Mucosa of descending colon (tissue), 3 donors: ENCODE data around the gene ACAP2. TPM values are rescaled to one million over a fixed set of nuclear protein-coding genes. Genes with fewer than 3 reads are reported as not detected.
"Not testable (repeated sequence)": the region's sequence is repeated elsewhere in the genome, so short reads cannot be mapped to it uniquely, and the experiment has no call there.

Experiments
- ATAC-seq: fragments of 200-7000 bp; cut with Tn5 transposase; one replicate; pipeline ENCODE4 v1.9.1; 2020; ENCODE audit warnings: mild to moderate bottlenecking, moderate library complexity
- DNase-seq, 3 donors: peaks; one replicate each; pipeline ENCODE4 v3.0.0-alpha.2; 2020
- H3K36me3 ChIP-seq: fragments of 200-600 bp; one replicate; pipeline ENCODE4 v1.8.0; 2021; ENCODE audit warnings: low read depth, mild to moderate bottlenecking
- H3K4me1 ChIP-seq: fragments of 200-600 bp; one replicate; pipeline ENCODE4 v1.8.0; 2021; ENCODE audit warnings: low read depth, mild to moderate bottlenecking
- H3K4me3 ChIP-seq: fragments of 200-600 bp; one replicate; pipeline ENCODE4 v1.8.0; 2021; ENCODE audit warnings: mild to moderate bottlenecking
- H3K9me3 ChIP-seq: fragments of 200-600 bp; one replicate; pipeline ENCODE4 v1.8.0; 2021; ENCODE audit warnings: mild to moderate bottlenecking
- intact Hi-C, 2 donors: fragments of 100-400 bp; cut with DNase I in 1 of 2; cut with micrococcal nuclease in 1 of 2; formaldehyde crosslinking; loops; one replicate each; pipeline versions ENCODE4 v1.11.0 to v1.11.1; 2022; cut with DNase I, micrococcal nuclease
- long read RNA-seq, 2 donors: library from polyadenylated mRNA; unstranded; transcript quantifications; one replicate each; pipeline ENCODE4 v2.0.0, GENCODE V29; 2019 to 2021
- total RNA-seq, 3 donors: library from RNA; stranded (reverse); fragmentation: NEBNext Ultra II Directional in 2 of 3; extraction: Animal tissue kit (Norgen Biotek cat#: 25700) in 2 of 3; gene quantifications; one replicate each; pipeline versions ENCODE4 v1.2.1 to v1.2.4, GENCODE V29; 2021 to 2023
- TF ChIP-seq, protein P1 (sequence below): fragments of 200-600 bp; IDR thresholded peaks from one replicate; pipeline ENCODE4 v1.8.0; 2022; ENCODE audit warnings: antibody characterized with exemption, mild to moderate bottlenecking
- donor health status: DM: no; HTN: no; CAD: no; lungs with moderate emphysema.
- donor health status: DM: no; HTN: no; CAD: no.
- donor health status: DM: no; HTN: yes; CAD: no.

The ACAP2 gene, protein sequence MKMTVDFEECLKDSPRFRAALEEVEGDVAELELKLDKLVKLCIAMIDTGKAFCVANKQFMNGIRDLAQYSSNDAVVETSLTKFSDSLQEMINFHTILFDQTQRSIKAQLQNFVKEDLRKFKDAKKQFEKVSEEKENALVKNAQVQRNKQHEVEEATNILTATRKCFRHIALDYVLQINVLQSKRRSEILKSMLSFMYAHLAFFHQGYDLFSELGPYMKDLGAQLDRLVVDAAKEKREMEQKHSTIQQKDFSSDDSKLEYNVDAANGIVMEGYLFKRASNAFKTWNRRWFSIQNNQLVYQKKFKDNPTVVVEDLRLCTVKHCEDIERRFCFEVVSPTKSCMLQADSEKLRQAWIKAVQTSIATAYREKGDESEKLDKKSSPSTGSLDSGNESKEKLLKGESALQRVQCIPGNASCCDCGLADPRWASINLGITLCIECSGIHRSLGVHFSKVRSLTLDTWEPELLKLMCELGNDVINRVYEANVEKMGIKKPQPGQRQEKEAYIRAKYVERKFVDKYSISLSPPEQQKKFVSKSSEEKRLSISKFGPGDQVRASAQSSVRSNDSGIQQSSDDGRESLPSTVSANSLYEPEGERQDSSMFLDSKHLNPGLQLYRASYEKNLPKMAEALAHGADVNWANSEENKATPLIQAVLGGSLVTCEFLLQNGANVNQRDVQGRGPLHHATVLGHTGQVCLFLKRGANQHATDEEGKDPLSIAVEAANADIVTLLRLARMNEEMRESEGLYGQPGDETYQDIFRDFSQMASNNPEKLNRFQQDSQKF
- 10 to 100 TPM; 55.2 to 69.2 (median 69.2) TPM for total RNA-seq
- long read RNA-seq, donor 1, full-length matches to known transcripts, result 5 of 18 reads
- long read RNA-seq, donor 1, partial matches to known transcripts, result 9 of 18 reads
- long read RNA-seq, donor 1, other reads (novel, unspliced or antisense), result 4 of 18 reads
- long read RNA-seq, donor 2, full-length matches to known transcripts, result 5 of 59 reads
- long read RNA-seq, donor 2, partial matches to known transcripts, result 43 of 59 reads
- long read RNA-seq, donor 2, other reads (novel, unspliced or antisense), result 11 of 59 reads

DNA sequence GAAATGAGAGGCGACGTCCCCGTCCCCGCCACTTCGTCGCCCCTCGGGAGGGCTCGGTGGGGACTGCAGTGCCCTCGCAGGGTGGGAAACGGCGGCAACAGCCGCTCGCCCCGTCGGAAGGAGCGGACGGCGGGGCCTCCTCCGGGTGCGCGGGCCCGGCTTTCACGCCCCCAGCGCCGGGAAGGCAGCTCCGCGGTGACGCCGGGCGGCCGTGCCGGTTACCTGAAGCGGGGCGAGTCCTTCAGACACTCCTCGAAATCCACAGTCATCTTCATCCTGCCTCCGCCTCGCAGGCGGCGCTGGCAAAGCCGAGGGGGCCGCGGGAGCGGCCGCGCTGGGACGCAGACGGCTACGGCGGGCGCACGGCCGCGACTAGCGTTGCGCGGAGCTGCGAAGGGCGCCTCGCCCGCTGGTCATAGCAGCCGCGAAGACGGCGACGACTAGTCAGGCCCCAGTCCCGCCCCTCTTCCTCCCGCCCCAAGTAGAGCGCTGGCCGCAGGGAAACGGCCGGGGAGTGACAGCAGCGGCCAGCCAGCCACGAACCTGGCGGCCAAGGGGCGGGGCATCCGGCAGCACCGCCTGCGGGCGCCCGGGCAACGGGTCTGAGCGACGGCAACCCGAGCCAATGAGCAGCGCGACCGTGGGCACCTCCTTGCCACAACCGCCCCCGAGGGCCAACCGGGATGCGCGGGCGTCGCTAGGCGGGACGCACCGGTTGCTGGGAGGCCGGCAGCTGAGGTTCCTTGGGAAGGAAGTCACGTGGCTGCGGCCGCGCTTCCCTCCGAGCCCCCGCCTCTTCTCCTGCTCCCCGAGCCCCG, at the start of gene ACAP2:
Gene ACAP2 (minus strand): TSS at position 448 of the 818 bp plus-strand sequence. CDS start 173 bp downstream, at position 275.
- peak within 1 kb of the TSS; percentile 98 for H3K4me3 ChIP-seq
- H3K9me3 ChIP-seq, result no peaks in the 10 kb centered on the region
- H3K36me3 ChIP-seq, result no peaks in the 10 kb centered on the region
- peaks cover 21% of the 10 kb centered on the region for H3K4me1 ChIP-seq
- intact Hi-C loops, result no loop called here
- DNase-seq, result peak; percentile 99 to 100 (median 100)
- ATAC-seq, result peak; percentile 94
- TF ChIP-seq, protein P1, sequence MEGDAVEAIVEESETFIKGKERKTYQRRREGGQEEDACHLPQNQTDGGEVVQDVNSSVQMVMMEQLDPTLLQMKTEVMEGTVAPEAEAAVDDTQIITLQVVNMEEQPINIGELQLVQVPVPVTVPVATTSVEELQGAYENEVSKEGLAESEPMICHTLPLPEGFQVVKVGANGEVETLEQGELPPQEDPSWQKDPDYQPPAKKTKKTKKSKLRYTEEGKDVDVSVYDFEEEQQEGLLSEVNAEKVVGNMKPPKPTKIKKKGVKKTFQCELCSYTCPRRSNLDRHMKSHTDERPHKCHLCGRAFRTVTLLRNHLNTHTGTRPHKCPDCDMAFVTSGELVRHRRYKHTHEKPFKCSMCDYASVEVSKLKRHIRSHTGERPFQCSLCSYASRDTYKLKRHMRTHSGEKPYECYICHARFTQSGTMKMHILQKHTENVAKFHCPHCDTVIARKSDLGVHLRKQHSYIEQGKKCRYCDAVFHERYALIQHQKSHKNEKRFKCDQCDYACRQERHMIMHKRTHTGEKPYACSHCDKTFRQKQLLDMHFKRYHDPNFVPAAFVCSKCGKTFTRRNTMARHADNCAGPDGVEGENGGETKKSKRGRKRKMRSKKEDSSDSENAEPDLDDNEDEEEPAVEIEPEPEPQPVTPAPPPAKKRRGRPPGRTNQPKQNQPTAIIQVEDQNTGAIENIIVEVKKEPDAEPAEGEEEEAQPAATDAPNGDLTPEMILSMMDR, result no peak

DNA sequence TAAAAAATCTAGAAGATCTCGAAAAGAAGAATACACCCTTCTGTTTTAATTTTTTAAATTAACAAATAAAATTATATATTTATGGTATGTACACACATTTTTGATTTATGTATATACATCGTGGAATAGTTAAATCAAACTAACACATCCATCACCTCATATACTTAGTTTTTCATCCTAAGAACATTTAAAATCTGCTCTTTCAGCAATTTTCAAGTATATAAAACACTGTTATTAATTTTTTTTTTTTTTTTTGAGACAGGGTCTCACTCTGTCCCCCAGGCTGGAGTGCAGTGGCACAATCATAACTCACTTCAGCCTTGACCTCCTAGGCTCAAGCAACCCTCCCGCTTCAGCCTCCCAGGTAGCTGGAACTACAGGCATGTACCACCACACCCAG, 32.8 kb upstream of the ACAP2 start:
- DNase-seq (no peak), ATAC-seq (no peak)
- no peaks in the 10 kb centered on the region for H3K9me3 ChIP-seq
- H3K4me3 ChIP-seq, result no peak overlapping the region
- TF ChIP-seq, protein P1, result no peak
- intact Hi-C loops, result no loop called here
- no peaks in the 10 kb centered on the region for H3K4me1 ChIP-seq
- no peaks in the 10 kb centered on the region for H3K36me3 ChIP-seq

DNA sequence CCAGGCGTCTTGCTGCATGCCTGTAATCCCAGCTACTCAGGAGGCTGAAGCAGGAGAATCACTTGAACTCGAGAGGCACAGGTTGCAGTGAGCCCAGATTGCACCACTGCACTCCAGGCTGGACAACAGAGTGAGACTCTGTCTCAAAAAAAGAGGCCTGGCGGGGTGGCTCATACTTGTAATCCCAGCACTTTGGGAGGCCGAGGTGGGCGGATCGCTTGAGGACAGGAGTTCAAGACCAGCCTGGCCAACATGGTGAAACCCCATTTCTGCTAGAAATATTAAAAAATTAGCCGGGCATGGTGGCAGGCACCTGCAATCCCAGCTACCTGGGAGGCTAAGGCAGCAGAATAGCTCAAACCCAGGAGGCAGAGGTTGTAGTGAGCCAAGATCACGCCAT, 32.3 kb upstream of the ACAP2 start:
- ATAC-seq, intact Hi-C loops, H3K4me1 ChIP-seq, H3K9me3 ChIP-seq, DNase-seq, H3K36me3 ChIP-seq, H3K4me3 ChIP-seq: not testable (repeated sequence)

DNA sequence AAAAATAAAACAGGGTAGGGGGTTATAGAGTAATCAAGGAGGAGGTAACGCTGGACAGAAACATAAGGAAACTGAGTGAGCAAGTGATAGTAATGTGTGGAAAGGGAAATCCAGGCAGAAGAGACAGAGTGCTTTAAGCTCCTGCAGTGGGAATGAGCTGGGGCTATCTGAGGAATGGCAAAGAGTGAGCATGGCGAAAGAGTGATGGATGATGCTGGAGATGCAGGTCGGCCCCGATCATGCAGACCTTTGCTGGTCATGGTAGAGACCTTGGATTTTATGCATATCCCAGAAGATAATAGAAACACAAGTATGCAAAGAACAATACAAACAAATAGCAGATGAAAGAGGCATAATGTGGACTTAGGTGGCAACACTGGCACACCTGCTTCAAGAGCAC, 26.0 kb upstream of the ACAP2 start:
- ATAC-seq, result no peak
- H3K9me3 ChIP-seq, result no peaks in the 10 kb centered on the region
- no peaks in the 10 kb centered on the region for H3K4me1 ChIP-seq
- no peaks in the 10 kb centered on the region for H3K36me3 ChIP-seq
- H3K4me3 ChIP-seq, result no peak overlapping the region
- intact Hi-C loops, result no loop called here
- no peak for DNase-seq
- TF ChIP-seq, protein P1, result no peak

DNA sequence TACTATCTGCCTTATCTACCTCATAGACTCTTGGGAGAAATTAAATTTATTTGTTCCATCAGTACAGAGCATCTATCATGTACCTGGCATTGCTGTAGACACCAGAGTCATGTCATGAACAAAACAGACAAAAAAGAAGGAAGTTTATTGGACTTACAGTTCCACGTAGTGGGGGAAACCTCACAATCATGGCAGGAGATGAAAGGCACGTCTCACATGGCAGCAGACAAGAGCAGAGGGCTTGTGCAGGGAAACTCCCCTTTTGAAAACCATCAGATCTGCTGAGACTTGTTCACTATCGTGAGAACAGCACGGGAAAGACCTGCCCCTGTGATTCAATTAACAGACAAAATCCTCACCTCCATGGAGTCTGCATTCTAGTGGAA, 25.6 kb upstream of the ACAP2 start:
- intact Hi-C loops, result no loop called here
- TF ChIP-seq, protein P1, result no peak
- Histone ChIP-seq H3K9me3 (no peaks in the 10 kb centered on the region), H3K4me1 (no peaks in the 10 kb centered on the region), H3K36me3 (no peaks in the 10 kb centered on the region), H3K4me3 (no peak overlapping the region)
- DNase-seq (no peak), ATAC-seq (no peak)
